OCI-LY1 (cell line): ENCODE data around the gene FDXACB1.

Experiments
- H2AFZ ChIP-seq: fragments of 200-600 bp; sonication (generic), shearing (Covaris generic); 2 replicates; pipeline ENCODE4 v1.6.0; 2014; ENCODE audit warnings: antibody characterized with exemption, mild to moderate bottlenecking, low read length
- H3F3A ChIP-seq: fragments of 200-600 bp; sonication (generic), shearing (Covaris generic); 2 replicates; pipeline ENCODE4 v1.6.0; 2014; ENCODE audit warnings: mild to moderate bottlenecking, antibody characterized with exemption, low read length, moderate library complexity; ENCODE audit not compliant: insufficient read depth
- H3K27ac ChIP-seq: fragments of 200-600 bp; sonication (generic); 2 replicates; pipeline ENCODE4 v1.5.1; 2014; ENCODE audit warnings: low read length, mixed run types, mild to moderate bottlenecking, low read depth; ENCODE audit not compliant: poor library complexity, severe bottlenecking
- H3K27me3 ChIP-seq: fragments of 200-600 bp; sonication (generic); 2 replicates; pipeline ENCODE4 v1.6.0; 2014; ENCODE audit warnings: antibody characterized with exemption, mild to moderate bottlenecking, low read length, moderate library complexity; ENCODE audit not compliant: insufficient read depth
- H3K36me3 ChIP-seq: fragments of 200-600 bp; sonication (generic); 2 replicates; pipeline ENCODE4 v1.6.1; 2014; ENCODE audit warnings: mild to moderate bottlenecking, antibody characterized with exemption, low read length, moderate library complexity, mixed read lengths; ENCODE audit not compliant: insufficient read depth
- H3K4me1 ChIP-seq: fragments of 200-600 bp; sonication (generic); 2 replicates; pipeline ENCODE4 v1.5.1; 2014; ENCODE audit warnings: mild to moderate bottlenecking, low read length, moderate library complexity; ENCODE audit not compliant: insufficient read depth, severe bottlenecking
- H3K4me2 ChIP-seq: fragments of 200-600 bp; sonication (generic), shearing (Covaris generic); 2 replicates; pipeline ENCODE4 v1.6.1; 2014; ENCODE audit warnings: low read length
- H3K4me3 ChIP-seq: fragments of 200-600 bp; sonication (generic); 2 replicates; pipeline ENCODE4 v1.5.1; 2014; ENCODE audit warnings: low read length, low read depth, mild to moderate bottlenecking, mixed read lengths; ENCODE audit not compliant: poor library complexity, severe bottlenecking
- H3K79me2 ChIP-seq: fragments of 200-600 bp; shearing (Covaris generic); 2 replicates; pipeline ENCODE4 v1.6.1; 2016; ENCODE audit warnings: mixed run types, low read length, mixed read lengths; ENCODE audit not compliant: insufficient read depth
- H3K9ac ChIP-seq: fragments of 200-600 bp; sonication (generic), shearing (Covaris generic); 2 replicates; pipeline ENCODE4 v1.6.1; 2014; ENCODE audit warnings: mild to moderate bottlenecking, low read length, mixed read lengths
- H3K9me2 ChIP-seq: fragments of 200-600 bp; sonication (generic), shearing (Covaris generic); 2 replicates; pipeline ENCODE4 v1.6.1; 2014; ENCODE audit warnings: low read depth, mild to moderate bottlenecking, low read length, mixed read lengths
- H3K9me3 ChIP-seq: fragments of 200-600 bp; shearing (Covaris generic); 2 replicates; pipeline ENCODE4 v1.6.1; 2014; ENCODE audit warnings: low read length, mixed read lengths
- H4K20me1 ChIP-seq: fragments of 200-600 bp; sonication (generic), shearing (Covaris generic); 2 replicates; pipeline ENCODE4 v1.6.0; 2016; ENCODE audit warnings: mild to moderate bottlenecking, low read length; ENCODE audit not compliant: insufficient read depth
- EZH2 ChIP-seq: fragments of 200-600 bp; sonication (generic), shearing (Covaris generic); IDR thresholded peaks from 2 replicates; pipeline ENCODE4 v1.8.0; 2017; ENCODE audit warnings: borderline replicate concordance, mixed run types, mild to moderate bottlenecking, antibody characterized with exemption, low read length, moderate library complexity, mixed read lengths
- TF ChIP-seq, protein P1 (sequence below): fragments of 200-600 bp; sonication (generic), shearing (Covaris generic); IDR thresholded peaks from 2 replicates; pipeline ENCODE4 v1.5.1; 2017; ENCODE audit warnings: mild to moderate bottlenecking, antibody characterized with exemption, low read length, moderate library complexity, mixed read lengths

The FDXACB1 gene

DNA sequence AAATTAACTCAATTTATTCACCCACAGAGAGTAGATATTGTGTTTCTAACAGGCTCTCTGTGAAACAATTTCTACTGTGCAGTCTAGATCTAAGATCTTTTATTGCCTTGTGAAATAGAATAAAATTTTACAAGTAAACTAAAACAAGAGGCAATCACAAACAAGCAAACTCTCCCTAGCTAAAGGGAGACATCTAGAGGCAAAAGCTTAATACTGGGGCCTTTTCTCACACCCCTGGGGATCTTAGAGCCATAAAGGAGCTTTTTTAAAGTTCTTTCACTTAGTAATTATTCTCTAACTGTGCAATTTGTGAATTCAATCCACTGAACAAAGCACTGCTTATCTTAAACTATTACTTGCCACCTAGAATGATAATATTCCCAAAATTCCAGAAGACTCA is 27.3 kb downstream of the FDXACB1 start:
- Histone ChIP-seq H4K20me1 (no peaks in the 10 kb centered on the region), H3K79me2 (no peaks in the 10 kb centered on the region), H3K9me2 (no peaks in the 10 kb centered on the region), H3K27ac (no peak overlapping the region), H3F3A (no peaks in the 10 kb centered on the region), H3K27me3 (no peaks in the 10 kb centered on the region), H3K4me1 (no peaks in the 10 kb centered on the region), H3K4me3 (no peak overlapping the region), H2AFZ (no peak overlapping the region), H3K36me3 (peaks cover 61% of the 10 kb centered on the region; the same call in 1 of the 2 replicates), H3K9me3 (no peaks in the 10 kb centered on the region), H3K9ac (no peak overlapping the region), H3K4me2 (no peak overlapping the region)
- TF ChIP-seq EZH2, result no peak
- TF ChIP-seq, protein P1, sequence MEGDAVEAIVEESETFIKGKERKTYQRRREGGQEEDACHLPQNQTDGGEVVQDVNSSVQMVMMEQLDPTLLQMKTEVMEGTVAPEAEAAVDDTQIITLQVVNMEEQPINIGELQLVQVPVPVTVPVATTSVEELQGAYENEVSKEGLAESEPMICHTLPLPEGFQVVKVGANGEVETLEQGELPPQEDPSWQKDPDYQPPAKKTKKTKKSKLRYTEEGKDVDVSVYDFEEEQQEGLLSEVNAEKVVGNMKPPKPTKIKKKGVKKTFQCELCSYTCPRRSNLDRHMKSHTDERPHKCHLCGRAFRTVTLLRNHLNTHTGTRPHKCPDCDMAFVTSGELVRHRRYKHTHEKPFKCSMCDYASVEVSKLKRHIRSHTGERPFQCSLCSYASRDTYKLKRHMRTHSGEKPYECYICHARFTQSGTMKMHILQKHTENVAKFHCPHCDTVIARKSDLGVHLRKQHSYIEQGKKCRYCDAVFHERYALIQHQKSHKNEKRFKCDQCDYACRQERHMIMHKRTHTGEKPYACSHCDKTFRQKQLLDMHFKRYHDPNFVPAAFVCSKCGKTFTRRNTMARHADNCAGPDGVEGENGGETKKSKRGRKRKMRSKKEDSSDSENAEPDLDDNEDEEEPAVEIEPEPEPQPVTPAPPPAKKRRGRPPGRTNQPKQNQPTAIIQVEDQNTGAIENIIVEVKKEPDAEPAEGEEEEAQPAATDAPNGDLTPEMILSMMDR, result peak; percentile 49

- Histone ChIP-seq H3K27me3 (no peaks in the 10 kb centered on the region), H3K4me1 (no peaks in the 10 kb centered on the region), H3K9ac (no peak overlapping the region), H3K9me3 (no peaks in the 10 kb centered on the region), H3K36me3 (peaks cover 64% of the 10 kb centered on the region; the same call in 1 of the 2 replicates), H2AFZ (no peak overlapping the region), H3F3A (no peaks in the 10 kb centered on the region), H3K27ac (no peak overlapping the region), H4K20me1 (no peaks in the 10 kb centered on the region), H3K4me2 (no peak overlapping the region), H3K79me2 (no peaks in the 10 kb centered on the region), H3K9me2 (no peaks in the 10 kb centered on the region), H3K4me3 (no peak overlapping the region)
- TF ChIP-seq, protein P1, result no peak
- no peak for TF ChIP-seq EZH2
Observed at GRCh38 chr11:111851067-111851466, 27.9 kb downstream of the FDXACB1 start.

DNA sequence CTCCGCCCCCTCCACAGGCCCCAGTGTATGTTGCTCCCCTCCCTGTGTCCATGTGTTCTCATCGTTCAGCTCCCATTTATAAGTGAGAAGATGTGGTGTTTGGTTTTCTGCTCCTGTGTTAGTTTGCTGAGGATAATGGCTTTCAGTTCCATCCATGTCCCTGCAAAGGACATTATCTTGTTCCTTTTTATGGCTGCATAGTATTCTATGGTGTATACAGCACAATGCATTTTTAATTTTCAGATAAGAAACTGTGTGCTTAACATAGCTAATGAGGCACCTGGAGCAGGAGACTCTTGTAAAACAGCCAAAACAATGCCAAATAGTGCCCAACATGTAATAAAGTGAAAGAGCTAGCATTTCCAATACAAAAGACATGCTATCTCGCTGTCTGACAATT is 29.3 kb downstream of the FDXACB1 start:
- H2AFZ ChIP-seq, result no peak overlapping the region
- H3K4me2 ChIP-seq, result no peak overlapping the region
- H3K9ac ChIP-seq, result no peak overlapping the region
- H3K27ac ChIP-seq, result no peak overlapping the region
- no peaks in the 10 kb centered on the region for H3K4me1 ChIP-seq
- no peaks in the 10 kb centered on the region for H3K79me2 ChIP-seq
- no peaks in the 10 kb centered on the region for H3K27me3 ChIP-seq
- TF ChIP-seq EZH2, result no peak
- TF ChIP-seq, protein P1, result no peak
- no peaks in the 10 kb centered on the region for H3K9me3 ChIP-seq
- H4K20me1 ChIP-seq, result no peaks in the 10 kb centered on the region
- no peak overlapping the region for H3K4me3 ChIP-seq
- peaks cover 52% of the 10 kb centered on the region; the same call in 1 of the 2 replicates for H3K36me3 ChIP-seq
- no peaks in the 10 kb centered on the region for H3F3A ChIP-seq
- H3K9me2 ChIP-seq, result no peaks in the 10 kb centered on the region
